NCI-H446 treated with DMSO at 0.1 percent for 48 hours (cell line): Measurements from ENCODE around the gene ALG12.

ENCODE experiments used
- DNase-seq: peaks from one replicate; lab custom pipeline; 2025; lab: John Stamatoyannopoulos, UW

Gene ALG12

GRCh38 chr22:49929994-49930575 lies 11.8 kb upstream of the ALG12 start:
- DNase-seq: no peak

- no peak for DNase-seq
Measured at GRCh38 chr22:49929211-49929979, 11.2 kb upstream of the ALG12 start.

- no peak for DNase-seq
Measured at GRCh38 chr22:49928555-49929210, 10.4 kb upstream of the ALG12 start.

GRCh38 chr22:49928185-49928495 lies 9.9 kb upstream of the ALG12 start:
- DNase-seq: no peak

GRCh38 chr22:49927483-49928184 lies 9.4 kb upstream of the ALG12 start:
- no peak for DNase-seq

GRCh38 chr22:49926916-49927315 lies 8.7 kb upstream of the ALG12 start:
- no peak for DNase-seq

- no peak for DNase-seq
Measured at GRCh38 chr22:49925525-49926128, 7.4 kb upstream of the ALG12 start.

- DNase-seq: no peak
Measured at GRCh38 chr22:49924113-49924833, 6.0 kb upstream of the ALG12 start.

GRCh38 chr22:49923445-49923844 lies 5.2 kb upstream of the ALG12 start:
- DNase-seq: no peak

- no peak for DNase-seq
Measured at GRCh38 chr22:49922926-49923325, 4.7 kb upstream of the ALG12 start.

- no peak for DNase-seq
Measured at GRCh38 chr22:49922484-49922883, 4.2 kb upstream of the ALG12 start.

GRCh38 chr22:49921508-49922278 lies 3.5 kb upstream of the ALG12 start:
- DNase-seq: no peak

GRCh38 chr22:49920859-49921258 lies 2.6 kb upstream of the ALG12 start:
- no peak for DNase-seq

GRCh38 chr22:49918911-49919881 lies 958 bp upstream of the ALG12 start:
- no peak for DNase-seq

- no peak for DNase-seq
Measured at GRCh38 chr22:49916831-49917230, 1.4 kb downstream of the ALG12 start.

GRCh38 chr22:49915610-49916009 lies 2.6 kb downstream of the ALG12 start:
- no peak for DNase-seq

GRCh38 chr22:49914256-49914655 lies 4.0 kb downstream of the ALG12 start:
- DNase-seq: no peak

- no peak for DNase-seq
Measured at GRCh38 chr22:49913446-49913845, 4.8 kb downstream of the ALG12 start.

- no peak for DNase-seq
Measured at GRCh38 chr22:49913026-49913425, 5.2 kb downstream of the ALG12 start.
